ENCODE measurements around the gene TAS1R1. TPM values are rescaled to one million over a fixed set of nuclear protein-coding genes. Genes with fewer than 3 reads are reported as not detected.
A peak's percentile ranks its signal among the peaks of the same experiment; 100 is the strongest.

TAS1R1 gene
- total and polyA plus RNA-seq, 9 of the 15 experiments (the other 6 are each of a cell fraction or from before 2014, with no cell fraction given): 0.06 TPM; not detected in 8

DNA sequence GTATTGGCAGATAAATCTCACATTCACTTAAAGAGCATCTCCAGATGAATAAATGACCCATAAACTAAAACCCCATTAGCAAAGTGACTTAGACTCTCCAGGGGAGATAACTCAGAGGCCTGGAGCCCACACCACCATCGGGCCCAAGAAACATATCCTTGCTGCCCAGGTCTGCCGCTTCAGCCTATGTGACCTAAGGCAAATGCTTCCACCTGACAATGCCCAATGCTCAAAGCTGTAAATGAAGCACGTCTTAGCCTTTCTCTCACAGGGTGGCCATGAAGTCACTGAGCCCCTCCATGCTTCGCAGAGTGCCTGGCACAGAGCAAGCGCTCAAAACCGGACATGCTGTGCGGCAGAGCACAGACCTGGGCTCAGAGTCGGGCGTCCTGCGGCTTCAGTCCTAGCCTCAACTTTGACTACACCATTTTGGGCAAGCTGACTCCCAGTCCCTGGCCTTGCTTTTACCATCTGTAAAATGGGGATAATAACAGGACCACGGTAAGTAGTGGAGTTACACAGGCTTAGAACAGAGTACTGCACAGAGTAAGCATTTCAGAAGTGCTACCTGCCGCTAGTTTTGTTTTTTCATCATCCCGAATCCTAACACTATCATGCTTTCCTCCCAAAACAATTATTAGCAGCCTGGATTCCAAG lies 24.5 kb upstream of the TAS1R1 start:
- H3K4me1 ChIP-seq (replicated peaks in 1 of 2; ENCODE audit: control insufficient read depth in 2 of 2, insufficient read depth in 2 of 2, low read length in 2 of 2): no peaks in the 10 kb centered on the region
- no peak overlapping the region for H3K4me3 ChIP-seq
- no peak overlapping the region for H3K27ac ChIP-seq (ENCODE audit: extremely low read depth, low read depth, low read length)
- no peaks in the 10 kb centered on the region for H3K9me1 ChIP-seq (ENCODE audit: control insufficient read depth, insufficient read depth, low read length)
- H2AFZ ChIP-seq (ENCODE audit: low read depth, low read length): no peak overlapping the region
- no peaks in the 10 kb centered on the region for H3K79me2 ChIP-seq (ENCODE audit: control insufficient read depth, insufficient read depth, low read length)
- H3K27me3 ChIP-seq (ENCODE audit: control insufficient read depth in 2 of 2, insufficient read depth in 2 of 2, low read length in 2 of 2): no peaks in the 10 kb centered on the region
- FAIRE-seq (no peak), DNase-seq (ENCODE audit: extremely low read depth in 1 of 4, low spot score in 3 of 4) (no peak), ATAC-seq (no peak)
- BruUV-seq (replicated peaks): no TSS peak
- WGBS (ENCODE audit: insufficient coverage, low coverage, missing lambda C conversion rate): 97% methylated on average over 13 of the region's 13 CpGs
- in situ Hi-C loops (cut with MboI): no loop called here
- intact Hi-C loops (cut with micrococcal nuclease): no loop called here
- H3K36me3 ChIP-seq (ENCODE audit: control insufficient read depth, insufficient read depth, low read length): peaks cover 89% of the 10 kb centered on the region
- peaks cover 7% of the 10 kb centered on the region for H4K20me1 ChIP-seq (replicated peaks; ENCODE audit: control insufficient read depth, insufficient read depth, low read length)
- CTCF ChIA-PET (ENCODE audit: low intra/inter-chr PET ratio): no interaction called here
- H3K9me3 ChIP-seq (replicated peaks; ENCODE audit: control insufficient read depth, insufficient read depth, low read depth, low read length): no peaks in the 10 kb centered on the region
- H3K9ac ChIP-seq (ENCODE audit: insufficient read depth in 1 of 2, low read depth in 2 of 2, low read length in 2 of 2): no peak overlapping the region
- POLR2A ChIA-PET: interaction anchor here (1.0 to 1.9 kb wide), 2 partner anchors 9 kb away, joined by 3 to 8 read pairs; no protein-coding TSS in a partner anchor
- no peak overlapping the region for H3K4me2 ChIP-seq (ENCODE audit: insufficient read depth, low read length)
- TF ChIP-seq TGIF2 (CRISPR knock-in tag; IDR thresholded peaks at IDR 0.05) (no peak), DMBX1 (CRISPR knock-in tag; IDR thresholded peaks at IDR 0.05; ENCODE audit: borderline replicate concordance) (no peak), ADNP (tag; IDR thresholded peaks at IDR 0.05) (peak; percentile 89), RBM25 (IDR thresholded peaks at IDR 0.05; ENCODE audit: low read depth, low read length, severe bottlenecking) (peak; percentile 79), NFIX (CRISPR knock-in tag; IDR thresholded peaks at IDR 0.05; ENCODE audit: low read depth) (no peak), SMARCA5 (IDR thresholded peaks at IDR 0.05) (0 out of 2 replicates have a peak, but pooled peaks have one; percentile 24), BCOR (IDR thresholded peaks at IDR 0.05) (peak; percentile 83), TCF7 (IDR thresholded peaks at IDR 0.05; ENCODE audit: borderline replicate concordance) (no peak), KDM1A (IDR thresholded peaks at IDR 0.05) (peak; percentile 24 to 77; a peak in 3 of 4 replicates), TEAD4 (IDR thresholded peaks at IDR 0.05; ENCODE audit: low read length) (no peak), TEAD4 (CRISPR knock-in tag; IDR thresholded peaks at IDR 0.05; ENCODE audit: borderline replicate concordance) (0 out of 2 replicates have a peak, but pooled peaks have one; percentile 15), ELF4 (CRISPR knock-in tag; IDR thresholded peaks at IDR 0.05) (no peak), TAF7 (tag; IDR thresholded peaks at IDR 0.05) (no peak), PHB2 (IDR thresholded peaks at IDR 0.05; ENCODE audit: low read depth) (no peak)
- TF ChIP-seq, protein P1, sequence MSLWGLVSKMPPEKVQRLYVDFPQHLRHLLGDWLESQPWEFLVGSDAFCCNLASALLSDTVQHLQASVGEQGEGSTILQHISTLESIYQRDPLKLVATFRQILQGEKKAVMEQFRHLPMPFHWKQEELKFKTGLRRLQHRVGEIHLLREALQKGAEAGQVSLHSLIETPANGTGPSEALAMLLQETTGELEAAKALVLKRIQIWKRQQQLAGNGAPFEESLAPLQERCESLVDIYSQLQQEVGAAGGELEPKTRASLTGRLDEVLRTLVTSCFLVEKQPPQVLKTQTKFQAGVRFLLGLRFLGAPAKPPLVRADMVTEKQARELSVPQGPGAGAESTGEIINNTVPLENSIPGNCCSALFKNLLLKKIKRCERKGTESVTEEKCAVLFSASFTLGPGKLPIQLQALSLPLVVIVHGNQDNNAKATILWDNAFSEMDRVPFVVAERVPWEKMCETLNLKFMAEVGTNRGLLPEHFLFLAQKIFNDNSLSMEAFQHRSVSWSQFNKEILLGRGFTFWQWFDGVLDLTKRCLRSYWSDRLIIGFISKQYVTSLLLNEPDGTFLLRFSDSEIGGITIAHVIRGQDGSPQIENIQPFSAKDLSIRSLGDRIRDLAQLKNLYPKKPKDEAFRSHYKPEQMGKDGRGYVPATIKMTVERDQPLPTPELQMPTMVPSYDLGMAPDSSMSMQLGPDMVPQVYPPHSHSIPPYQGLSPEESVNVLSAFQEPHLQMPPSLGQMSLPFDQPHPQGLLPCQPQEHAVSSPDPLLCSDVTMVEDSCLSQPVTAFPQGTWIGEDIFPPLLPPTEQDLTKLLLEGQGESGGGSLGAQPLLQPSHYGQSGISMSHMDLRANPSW (CRISPR knock-in tag; IDR thresholded peaks at IDR 0.05): no peak
- TF ChIP-seq, protein P2, sequence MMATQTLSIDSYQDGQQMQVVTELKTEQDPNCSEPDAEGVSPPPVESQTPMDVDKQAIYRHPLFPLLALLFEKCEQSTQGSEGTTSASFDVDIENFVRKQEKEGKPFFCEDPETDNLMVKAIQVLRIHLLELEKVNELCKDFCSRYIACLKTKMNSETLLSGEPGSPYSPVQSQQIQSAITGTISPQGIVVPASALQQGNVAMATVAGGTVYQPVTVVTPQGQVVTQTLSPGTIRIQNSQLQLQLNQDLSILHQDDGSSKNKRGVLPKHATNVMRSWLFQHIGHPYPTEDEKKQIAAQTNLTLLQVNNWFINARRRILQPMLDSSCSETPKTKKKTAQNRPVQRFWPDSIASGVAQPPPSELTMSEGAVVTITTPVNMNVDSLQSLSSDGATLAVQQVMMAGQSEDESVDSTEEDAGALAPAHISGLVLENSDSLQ (IDR thresholded peaks at IDR 0.05): no peak
- TF ChIP-seq, protein P3, sequence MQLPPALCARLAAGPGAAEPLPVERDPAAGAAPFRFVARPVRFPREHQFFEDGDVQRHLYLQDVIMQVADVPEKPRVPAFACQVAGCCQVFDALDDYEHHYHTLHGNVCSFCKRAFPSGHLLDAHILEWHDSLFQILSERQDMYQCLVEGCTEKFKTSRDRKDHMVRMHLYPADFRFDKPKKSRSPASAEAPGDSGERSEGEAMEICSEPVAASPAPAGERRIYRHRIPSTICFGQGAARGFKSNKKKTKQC (CRISPR knock-in tag; IDR thresholded peaks at IDR 0.05): no peak
- TF ChIP-seq, protein P4, sequence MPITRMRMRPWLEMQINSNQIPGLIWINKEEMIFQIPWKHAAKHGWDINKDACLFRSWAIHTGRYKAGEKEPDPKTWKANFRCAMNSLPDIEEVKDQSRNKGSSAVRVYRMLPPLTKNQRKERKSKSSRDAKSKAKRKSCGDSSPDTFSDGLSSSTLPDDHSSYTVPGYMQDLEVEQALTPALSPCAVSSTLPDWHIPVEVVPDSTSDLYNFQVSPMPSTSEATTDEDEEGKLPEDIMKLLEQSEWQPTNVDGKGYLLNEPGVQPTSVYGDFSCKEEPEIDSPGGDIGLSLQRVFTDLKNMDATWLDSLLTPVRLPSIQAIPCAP (CRISPR knock-in tag; IDR thresholded peaks at IDR 0.05; ENCODE audit: borderline replicate concordance): no peak
